K562 (cell line): ENCODE data around the gene E2F2. TPM values are rescaled to one million over a fixed set of nuclear protein-coding genes. Genes with fewer than 3 reads are reported as not detected.

Experiments used
- ATAC-seq: fragments of 200-7000 bp; cut with Tn5 transposase; 3 replicates; pipeline ENCODE4 v1.9.1; 2020; ENCODE audit warnings: moderate library complexity
- BruUV-seq: library from RNA; stranded (reverse); fragments of 400-500 nt; replicated peaks from 2 replicates; lab custom pipeline; 2021; lab: Mats Ljungman, UMichigan
- CTCF ChIA-PET: fragments of 300-600 bp; formaldehyde crosslinking; extraction: SDS; loops from one replicate; lab custom pipeline; 2021; ENCODE audit warnings: low intra/inter-chr PET ratio; lab: Yijun Ruan, JAX
- POLR2A ChIA-PET: fragments of 300-600, 350-650 bp; sonication (Branson Sonifier 250); formaldehyde crosslinking; extraction: SDS; loops from one replicate; lab custom pipeline; 2021; ENCODE audit warnings: antibody characterized with exemption, inconsistent platforms; lab: Yijun Ruan, JAX
- DNase-seq, 4 experiments: peaks; one replicate each; pipeline versions ENCODE4 v3.0.0 to v3.0.0-alpha.2; 2011 to 2018; ENCODE audit warnings: low spot score in 3 of 4, mixed read lengths in 3 of 4; ENCODE audit errors: extremely low read depth in 1 of 4
- FAIRE-seq: peaks from 2 replicates; lab custom pipeline; 2011; peaks lifted over from hg19 to GRCh38; lab: Jason Lieb, UNC
- H2AFZ ChIP-seq: 2 replicates; pipeline ENCODE4 v1.6.0; 2011; ENCODE audit warnings: low read depth, low read length, control low read depth, inconsistent platforms
- H3K27ac ChIP-seq: fragments of 200-600 bp; 3 replicates; pipeline ENCODE4 v1.8.0; 2011; ENCODE audit warnings: low read depth, mild to moderate bottlenecking, control low read depth, inconsistent platforms, low read length, moderate library complexity, mixed read lengths; ENCODE audit errors: extremely low read depth
- H3K27me3 ChIP-seq, 2 experiments: fragments of 300-600 bp in 1 of 2; 2 replicates in 1 of 2; 3 replicates in 1 of 2; pipeline versions ENCODE4 v1.6.0 to v1.8.0; 2011; ENCODE audit warnings: inconsistent platforms in 2 of 2, low read length in 2 of 2, mild to moderate bottlenecking in 1 of 2, mixed read lengths in 1 of 2, moderate library complexity in 1 of 2; ENCODE audit not compliant: control insufficient read depth in 2 of 2, insufficient read depth in 2 of 2
- H3K36me3 ChIP-seq: fragments of 300-600 bp; 3 replicates; pipeline ENCODE4 v1.8.0; 2011; ENCODE audit warnings: mild to moderate bottlenecking, low read length, inconsistent platforms; ENCODE audit not compliant: control insufficient read depth, insufficient read depth
- H3K4me1 ChIP-seq, 2 experiments: fragments of 200-600 bp in 1 of 2; replicated peaks in 1 of 2; 2 replicates in 1 of 2; 3 replicates in 1 of 2; pipeline versions ENCODE4 v1.5.1 to v1.8.0; 2011; ENCODE audit warnings: inconsistent platforms in 2 of 2, low read length in 2 of 2, mild to moderate bottlenecking in 1 of 2, mixed read lengths in 1 of 2, moderate library complexity in 1 of 2; ENCODE audit not compliant: control insufficient read depth in 2 of 2, insufficient read depth in 2 of 2
- H3K4me2 ChIP-seq: 2 replicates; pipeline ENCODE4 v1.6.1; 2011; ENCODE audit warnings: low read length, control low read depth, inconsistent platforms, mixed read lengths; ENCODE audit not compliant: insufficient read depth
- H3K4me3 ChIP-seq: fragments of 200-600 bp; sonication (generic), shearing (Covaris generic); 2 replicates; pipeline ENCODE4 v1.5.1; 2016; ENCODE audit warnings: control low read depth, inconsistent platforms
- H3K79me2 ChIP-seq: fragments of 200-600 bp; 3 replicates; pipeline ENCODE4 v1.8.0; 2011; ENCODE audit warnings: low read length, inconsistent platforms; ENCODE audit not compliant: control insufficient read depth, insufficient read depth
- H3K9ac ChIP-seq, 2 experiments: 2 replicates each; pipeline versions ENCODE4 v1.6.0 to v1.6.1; 2011; ENCODE audit warnings: low read depth in 2 of 2, low read length in 2 of 2, control low read depth in 1 of 2, inconsistent platforms in 1 of 2, mild to moderate bottlenecking in 1 of 2, mixed read lengths in 1 of 2; ENCODE audit not compliant: insufficient read depth in 1 of 2
- H3K9me1 ChIP-seq: one replicate; pipeline ENCODE4 v1.6.0; 2011; ENCODE audit warnings: inconsistent platforms, mild to moderate bottlenecking, low read length, moderate library complexity; ENCODE audit not compliant: control insufficient read depth, insufficient read depth
- H3K9me3 ChIP-seq: replicated peaks from 2 replicates; pipeline ENCODE4 v1.5.1; 2011; ENCODE audit warnings: low read depth, low read length, inconsistent platforms; ENCODE audit not compliant: control insufficient read depth, insufficient read depth
- H4K20me1 ChIP-seq: replicated peaks from 2 replicates; pipeline ENCODE4 v1.6.1; 2011; ENCODE audit warnings: low read length, inconsistent platforms, mixed read lengths; ENCODE audit not compliant: control insufficient read depth, insufficient read depth
- CHD4 ChIP-seq: fragments of 200-600 bp; sonication (generic); IDR thresholded peaks from 3 replicates; pipeline ENCODE4 v1.6.1; 2012; ENCODE audit warnings: low read depth, mild to moderate bottlenecking, mixed read lengths, low read length, inconsistent platforms; ENCODE audit not compliant: insufficient read depth, insufficient replicate concordance, poor library complexity, severe bottlenecking
- KDM4B ChIP-seq, 2 experiments: fragments of 450-650 bp in 1 of 2; sonication (generic) in 1 of 2; IDR thresholded peaks; 2 replicates each; pipeline ENCODE4 v1.6.1; 2016 to 2017; ENCODE audit warnings: borderline replicate concordance in 2 of 2, antibody characterized with exemption in 1 of 2, low read depth in 1 of 2, mild to moderate bottlenecking in 1 of 2
- MAFF ChIP-seq: IDR thresholded peaks from 2 replicates; pipeline ENCODE4 v1.6.1; 2012; ENCODE audit warnings: low read length, improper control_type of control experiment
- MTA3 ChIP-seq: fragments of 450-650 bp; formaldehyde crosslinking; IDR thresholded peaks from 2 replicates; pipeline ENCODE4 v1.6.1; 2017; ENCODE audit warnings: mild to moderate bottlenecking, borderline replicate concordance
- RBM25 ChIP-seq: fragments of 200-400 bp; formaldehyde crosslinking; IDR thresholded peaks from 2 replicates; pipeline ENCODE4 v1.6.1; 2018; ENCODE audit warnings: low read length, low read depth, moderate library complexity; ENCODE audit not compliant: severe bottlenecking
- SREBF1 ChIP-seq: fragments of 150-350 bp; IDR thresholded peaks from 2 replicates; pipeline ENCODE4 v1.6.1; 2014; ENCODE audit warnings: antibody characterized with exemption, low read depth, low read length, borderline replicate concordance
- TAF1 ChIP-seq: IDR thresholded peaks from 2 replicates; pipeline ENCODE4 v1.6.1; 2011; ENCODE audit warnings: mild to moderate bottlenecking, low read length, moderate library complexity; ENCODE audit not compliant: insufficient read depth, control insufficient read depth, severe bottlenecking; ENCODE audit errors: extremely low read depth
- TAL1 ChIP-seq: fragments of 450-650 bp; IDR thresholded peaks from 2 replicates; pipeline ENCODE4 v1.6.1; 2016; ENCODE audit warnings: mild to moderate bottlenecking
- ZFP36 ChIP-seq: fragments of 150-350 bp; IDR thresholded peaks from 2 replicates; pipeline ENCODE4 v1.6.1; 2018; ENCODE audit warnings: low read length, low read depth; ENCODE audit not compliant: partially characterized antibody
- ZNF282 ChIP-seq: sonication (generic); formaldehyde crosslinking; IDR thresholded peaks from 2 replicates; pipeline ENCODE4 v1.8.1; 2023; ENCODE audit warnings: missing genetic modification reagents
- ZSCAN32 ChIP-seq: fragments of 450-650 bp; formaldehyde crosslinking; IDR thresholded peaks from 2 replicates; pipeline ENCODE4 v1.4.0; 2020; ENCODE audit warnings: mild to moderate bottlenecking, moderate library complexity
- WGBS: fragments of 100-300 bp; shearing (Covaris generic); methylation state at CpG from one replicate; pipeline ENCODE4 v1.1.6; 2016; ENCODE audit warnings: low coverage, mixed read lengths; ENCODE audit not compliant: insufficient coverage; ENCODE audit errors: missing lambda C conversion rate; 5-methylcytosine and 5-hydroxymethylcytosine counted together
- in situ Hi-C: fragments of 300-500 bp; cut with MboI; formaldehyde crosslinking; loops from 4 replicates; pipeline ENCODE4 v1.15.0; 2018; ENCODE audit warnings: inconsistent platforms, mixed read lengths
- intact Hi-C: fragments of 100-400 bp; cut with micrococcal nuclease; formaldehyde crosslinking; loops from 2 replicates; pipeline ENCODE4 v1.14.2; 2022
- polyA plus RNA-seq, 8 experiments: library from polyadenylated mRNA; depleted of rRNA in 4 of 8; stranded (reverse) in 5 of 8; unstranded in 3 of 8; fragments of >200 nt; fragmentation: Nextera tagmentation in 2 of 8; fragmentation: Illumina TruSeq in 1 of 8; extraction: Ambion mirVana in 2 of 8; extraction: Trizol in 1 of 8; gene quantifications; 2 replicates each; pipeline versions ENCODE4 v1.2.1 to v1.2.3, GENCODE V29; 2011 to 2014; ENCODE audit warnings: inconsistent platforms in 1 of 8, missing spikeins in 1 of 8
- total RNA-seq, 7 experiments: library from RNA; depleted of rRNA in 6 of 7; stranded (reverse); fragments of >200 nt in 6 of 7; fragmentation: Illumina TruSeq in 2 of 7; extraction: Trizol in 2 of 7; gene quantifications; 2 replicates each; pipeline versions ENCODE4 v1.2.1 to v1.2.3, GENCODE V29; 2011 to 2021; ENCODE audit warnings: low replicate concordance in 1 of 7
- TF ChIP-seq, protein P1 (sequence below): sonication (generic); formaldehyde crosslinking; IDR thresholded peaks from 2 replicates; pipeline ENCODE4 v1.8.0; 2022; ENCODE audit warnings: mild to moderate bottlenecking, missing genetic modification reagents
- TF ChIP-seq, protein P2 (sequence below): fragments of 250-450 bp; sonication (Bioruptor Pico); IDR thresholded peaks from 2 replicates; pipeline ENCODE4 v1.4.0; 2020
- TF ChIP-seq, protein P3 (sequence below): sonication (generic); formaldehyde crosslinking; IDR thresholded peaks from 2 replicates; pipeline ENCODE4 v1.8.1; 2023; ENCODE audit warnings: mild to moderate bottlenecking, missing genetic modification reagents

The E2F2 gene
- total and polyA plus RNA-seq, 9 of the 15 experiments (the other 6 are each of a cell fraction or from before 2014, with no cell fraction given), result 3.1 to 25.3 (median 11.4) TPM

DNA sequence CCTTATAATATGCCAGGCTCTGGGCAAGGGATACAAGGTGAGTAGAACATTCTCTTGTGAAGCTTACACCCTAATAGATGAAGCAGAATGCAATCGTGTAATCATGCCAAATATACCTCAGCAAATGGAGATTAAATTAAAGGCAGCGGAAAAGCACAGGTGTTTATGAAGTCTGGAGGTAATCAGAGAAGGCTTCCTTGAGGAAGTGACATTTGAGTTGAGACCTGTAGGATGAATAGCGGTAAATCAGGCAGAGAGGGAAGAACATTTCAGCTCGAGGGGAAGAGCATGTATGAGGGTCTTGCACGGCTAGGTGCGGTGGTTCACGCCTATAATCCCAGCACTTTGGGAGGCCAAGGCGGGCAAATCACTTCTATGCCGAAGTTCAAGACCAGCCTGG is 13.5 kb downstream of the E2F2 start:
- ATAC-seq, result no peak
- TF ChIP-seq TAF1 (no peak), MTA3 (no peak), MAFF (no peak), KDM4B (IDR thresholded peaks at IDR 0.05; ENCODE audit: borderline replicate concordance in 2 of 2, low read depth in 1 of 2) (no peak), ZNF282 (CRISPR knock-in tag) (no peak), SREBF1 (no peak), ZSCAN32 (CRISPR knock-in tag) (no peak), TAL1 (no peak), ZFP36 (peak; percentile 91), RBM25 (peak; percentile 37), CHD4 (no peak)
- TF ChIP-seq, protein P1, sequence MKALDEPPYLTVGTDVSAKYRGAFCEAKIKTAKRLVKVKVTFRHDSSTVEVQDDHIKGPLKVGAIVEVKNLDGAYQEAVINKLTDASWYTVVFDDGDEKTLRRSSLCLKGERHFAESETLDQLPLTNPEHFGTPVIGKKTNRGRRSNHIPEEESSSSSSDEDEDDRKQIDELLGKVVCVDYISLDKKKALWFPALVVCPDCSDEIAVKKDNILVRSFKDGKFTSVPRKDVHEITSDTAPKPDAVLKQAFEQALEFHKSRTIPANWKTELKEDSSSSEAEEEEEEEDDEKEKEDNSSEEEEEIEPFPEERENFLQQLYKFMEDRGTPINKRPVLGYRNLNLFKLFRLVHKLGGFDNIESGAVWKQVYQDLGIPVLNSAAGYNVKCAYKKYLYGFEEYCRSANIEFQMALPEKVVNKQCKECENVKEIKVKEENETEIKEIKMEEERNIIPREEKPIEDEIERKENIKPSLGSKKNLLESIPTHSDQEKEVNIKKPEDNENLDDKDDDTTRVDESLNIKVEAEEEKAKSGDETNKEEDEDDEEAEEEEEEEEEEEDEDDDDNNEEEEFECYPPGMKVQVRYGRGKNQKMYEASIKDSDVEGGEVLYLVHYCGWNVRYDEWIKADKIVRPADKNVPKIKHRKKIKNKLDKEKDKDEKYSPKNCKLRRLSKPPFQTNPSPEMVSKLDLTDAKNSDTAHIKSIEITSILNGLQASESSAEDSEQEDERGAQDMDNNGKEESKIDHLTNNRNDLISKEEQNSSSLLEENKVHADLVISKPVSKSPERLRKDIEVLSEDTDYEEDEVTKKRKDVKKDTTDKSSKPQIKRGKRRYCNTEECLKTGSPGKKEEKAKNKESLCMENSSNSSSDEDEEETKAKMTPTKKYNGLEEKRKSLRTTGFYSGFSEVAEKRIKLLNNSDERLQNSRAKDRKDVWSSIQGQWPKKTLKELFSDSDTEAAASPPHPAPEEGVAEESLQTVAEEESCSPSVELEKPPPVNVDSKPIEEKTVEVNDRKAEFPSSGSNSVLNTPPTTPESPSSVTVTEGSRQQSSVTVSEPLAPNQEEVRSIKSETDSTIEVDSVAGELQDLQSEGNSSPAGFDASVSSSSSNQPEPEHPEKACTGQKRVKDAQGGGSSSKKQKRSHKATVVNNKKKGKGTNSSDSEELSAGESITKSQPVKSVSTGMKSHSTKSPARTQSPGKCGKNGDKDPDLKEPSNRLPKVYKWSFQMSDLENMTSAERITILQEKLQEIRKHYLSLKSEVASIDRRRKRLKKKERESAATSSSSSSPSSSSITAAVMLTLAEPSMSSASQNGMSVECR, result no peak
- TF ChIP-seq, protein P2, sequence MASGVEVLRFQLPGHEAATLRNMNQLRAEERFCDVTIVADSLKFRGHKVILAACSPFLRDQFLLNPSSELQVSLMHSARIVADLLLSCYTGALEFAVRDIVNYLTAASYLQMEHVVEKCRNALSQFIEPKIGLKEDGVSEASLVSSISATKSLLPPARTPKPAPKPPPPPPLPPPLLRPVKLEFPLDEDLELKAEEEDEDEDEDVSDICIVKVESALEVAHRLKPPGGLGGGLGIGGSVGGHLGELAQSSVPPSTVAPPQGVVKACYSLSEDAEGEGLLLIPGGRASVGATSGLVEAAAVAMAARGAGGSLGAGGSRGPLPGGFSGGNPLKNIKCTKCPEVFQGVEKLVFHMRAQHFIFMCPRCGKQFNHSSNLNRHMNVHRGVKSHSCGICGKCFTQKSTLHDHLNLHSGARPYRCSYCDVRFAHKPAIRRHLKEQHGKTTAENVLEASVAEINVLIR (CRISPR knock-in tag), result no peak
- TF ChIP-seq, protein P3, sequence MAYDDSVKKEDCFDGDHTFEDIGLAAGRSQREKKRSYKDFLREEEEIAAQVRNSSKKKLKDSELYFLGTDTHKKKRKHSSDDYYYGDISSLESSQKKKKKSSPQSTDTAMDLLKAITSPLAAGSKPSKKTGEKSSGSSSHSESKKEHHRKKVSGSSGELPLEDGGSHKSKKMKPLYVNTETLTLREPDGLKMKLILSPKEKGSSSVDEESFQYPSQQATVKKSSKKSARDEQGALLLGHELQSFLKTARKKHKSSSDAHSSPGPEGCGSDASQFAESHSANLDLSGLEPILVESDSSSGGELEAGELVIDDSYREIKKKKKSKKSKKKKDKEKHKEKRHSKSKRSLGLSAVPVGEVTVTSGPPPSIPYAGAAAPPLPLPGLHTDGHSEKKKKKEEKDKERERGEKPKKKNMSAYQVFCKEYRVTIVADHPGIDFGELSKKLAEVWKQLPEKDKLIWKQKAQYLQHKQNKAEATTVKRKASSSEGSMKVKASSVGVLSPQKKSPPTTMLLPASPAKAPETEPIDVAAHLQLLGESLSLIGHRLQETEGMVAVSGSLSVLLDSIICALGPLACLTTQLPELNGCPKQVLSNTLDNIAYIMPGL (CRISPR knock-in tag), result no peak

More for the DNA sequence above, 13.5 kb downstream of the E2F2 start:
- peaks cover 13% of the 10 kb centered on the region for H3K9me1 ChIP-seq
- no peaks in the 10 kb centered on the region for H3K27me3 ChIP-seq
- H3K4me2 ChIP-seq, result no peak overlapping the region
- in situ Hi-C loops (no loop called here), intact Hi-C loops (no loop called here)
- H2AFZ ChIP-seq, result no peak overlapping the region
- peaks cover 3% of the 10 kb centered on the region; the same call in 1 of the 3 replicates for H3K79me2 ChIP-seq
- no peaks in the 10 kb centered on the region; the same call in 1 of the 2 replicates for H3K9me3 ChIP-seq
- H3K36me3 ChIP-seq, result peaks cover 91% of the 10 kb centered on the region; the same call in 2 of the 3 replicates
- CTCF ChIA-PET, result no interaction called here
- no TSS peak for BruUV-seq
- peaks cover 6% of the 10 kb centered on the region for H4K20me1 ChIP-seq
- no peak for FAIRE-seq
- POLR2A ChIA-PET, result interaction anchor here (6.0 kb wide), 1 partner anchor 9 kb away, joined by 65 read pairs; no protein-coding TSS in a partner anchor
- WGBS, result 78% methylated on average over 9 of the region's 9 CpGs
- no peak overlapping the region for H3K4me3 ChIP-seq
- H3K4me1 ChIP-seq, result peaks cover 0 to 3% of the 10 kb centered on the region in 2 experiments; a peak in 4 of 5 replicates
- H3K9ac ChIP-seq, result no peak overlapping the region
- no peak for DNase-seq
- no peak overlapping the region for H3K27ac ChIP-seq
